Peyer's patch (tissue), 4 donors: ENCODE data around the gene ZNF441. TPM values are rescaled to one million over a fixed set of nuclear protein-coding genes. Genes with fewer than 3 reads are reported as not detected.

Source experiments
- DNase-seq, 3 donors: peaks; one replicate each; pipeline ENCODE4 v3.0.0-alpha.2; 2017 to 2019
- H3K27ac ChIP-seq, 4 donors: fragments of 200-600 bp; sonication (generic); one replicate each; pipeline ENCODE4 v1.5.1; 2016 to 2019
- H3K27me3 ChIP-seq, 2 donors: fragments of 200-600 bp; sonication (generic); one replicate each; pipeline ENCODE4 v1.5.1; 2019
- H3K36me3 ChIP-seq, 3 donors: fragments of 200-600 bp; sonication (generic); one replicate each; pipeline ENCODE4 v1.5.1; 2016 to 2019
- H3K4me1 ChIP-seq, 4 donors: fragments of 200-600 bp; sonication (generic); one replicate each; pipeline ENCODE4 v1.5.1; 2016 to 2019
- H3K4me3 ChIP-seq, 4 donors: fragments of 200-600 bp; sonication (generic); 1 replicate in 3 of 4; 2 replicates in 1 of 4; pipeline ENCODE4 v1.5.1; 2016 to 2019; ENCODE audit warnings: mild to moderate bottlenecking in 1 of 4
- H3K9me3 ChIP-seq, 4 donors: fragments of 200-600 bp; sonication (generic); one replicate each; pipeline ENCODE4 v1.5.1; 2016 to 2019; ENCODE audit warnings: mild to moderate bottlenecking in 1 of 4
- POLR2A ChIP-seq, 2 donors: fragments of 450-650 bp; IDR thresholded peaks; one replicate each; pipeline ENCODE4 v1.5.1; 2017; ENCODE audit warnings: antibody characterized with exemption in 2 of 2, mild to moderate bottlenecking in 2 of 2, moderate library complexity in 2 of 2
- total RNA-seq, 4 donors: library from RNA; depleted of rRNA; stranded (reverse); fragments of >200 nt; gene quantifications; one replicate each; pipeline ENCODE4 v1.1.0, GENCODE V29; 2016
- TF ChIP-seq, protein P1 (sequence below), 6 experiments: fragments of 450-650 bp in 4 of 6; fragments of 200-600 bp in 2 of 6; sonication (generic) in 1 of 6; IDR thresholded peaks; one replicate each; pipeline ENCODE4 v1.5.1; 2017 to 2019; ENCODE audit warnings: antibody characterized with exemption in 6 of 6, mild to moderate bottlenecking in 3 of 6, moderate library complexity in 1 of 6

Gene ZNF441
- total RNA-seq, 4 donors from 2014 or later = 6.8 to 37.1 (median 12.5) TPM

DNA sequence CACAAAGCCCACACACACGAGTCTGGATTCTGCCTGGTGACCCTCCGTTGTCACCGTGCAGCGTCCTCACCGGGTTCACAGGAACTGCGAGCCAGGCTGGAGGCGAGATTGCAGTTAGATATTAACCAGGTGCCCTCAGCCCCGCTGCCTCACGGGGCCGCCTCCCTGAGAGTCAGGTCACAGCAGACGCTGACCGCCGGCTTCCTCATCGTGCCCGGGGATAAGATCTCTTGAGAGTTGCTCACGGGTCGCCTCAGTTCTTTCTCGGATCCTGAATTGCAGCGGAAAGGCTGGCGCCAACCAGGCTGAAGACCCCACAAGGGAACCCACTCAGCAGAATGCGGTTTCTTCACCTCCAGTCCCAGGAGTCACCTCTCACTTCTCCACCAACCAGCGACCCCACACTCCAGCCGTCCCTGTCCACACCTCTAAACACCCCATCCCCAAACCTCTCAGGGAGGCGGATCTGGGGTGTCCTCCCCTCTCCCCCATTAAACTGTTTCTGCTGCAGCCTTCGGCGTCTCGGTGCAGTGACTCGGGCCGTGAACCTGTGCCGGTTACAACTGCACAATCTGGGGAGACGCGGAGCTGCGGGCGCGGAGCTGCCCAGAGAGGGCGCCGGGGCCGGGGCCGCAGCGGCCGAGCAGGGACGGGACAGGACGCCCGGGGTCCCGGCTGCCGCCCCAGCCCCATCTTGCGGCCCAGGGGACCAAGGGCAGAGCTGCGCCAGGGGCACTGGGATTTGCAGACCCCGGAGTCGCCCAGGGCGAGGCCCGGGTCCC lies 28.6 kb upstream of the ZNF441 start:
- peak; percentile 52 to 87 (median 86) for DNase-seq
- no peaks in the 10 kb centered on the region for H3K36me3 ChIP-seq
- H3K9me3 ChIP-seq = no peaks in the 10 kb centered on the region
- H3K4me1 ChIP-seq = peaks cover 0 to 10% (median 3%) of the 10 kb centered on the region in 4 donors
- no peaks in the 10 kb centered on the region for H3K27me3 ChIP-seq
- peak overlapping the region; percentile 80 to 96 (median 93) for H3K27ac ChIP-seq
- H3K4me3 ChIP-seq = peak overlapping the region; percentile 82 to 95 (median 88)
- TF ChIP-seq POLR2A (IDR thresholded peaks at IDR 0.05) = peak; percentile 84 to 92
- TF ChIP-seq, protein P1, sequence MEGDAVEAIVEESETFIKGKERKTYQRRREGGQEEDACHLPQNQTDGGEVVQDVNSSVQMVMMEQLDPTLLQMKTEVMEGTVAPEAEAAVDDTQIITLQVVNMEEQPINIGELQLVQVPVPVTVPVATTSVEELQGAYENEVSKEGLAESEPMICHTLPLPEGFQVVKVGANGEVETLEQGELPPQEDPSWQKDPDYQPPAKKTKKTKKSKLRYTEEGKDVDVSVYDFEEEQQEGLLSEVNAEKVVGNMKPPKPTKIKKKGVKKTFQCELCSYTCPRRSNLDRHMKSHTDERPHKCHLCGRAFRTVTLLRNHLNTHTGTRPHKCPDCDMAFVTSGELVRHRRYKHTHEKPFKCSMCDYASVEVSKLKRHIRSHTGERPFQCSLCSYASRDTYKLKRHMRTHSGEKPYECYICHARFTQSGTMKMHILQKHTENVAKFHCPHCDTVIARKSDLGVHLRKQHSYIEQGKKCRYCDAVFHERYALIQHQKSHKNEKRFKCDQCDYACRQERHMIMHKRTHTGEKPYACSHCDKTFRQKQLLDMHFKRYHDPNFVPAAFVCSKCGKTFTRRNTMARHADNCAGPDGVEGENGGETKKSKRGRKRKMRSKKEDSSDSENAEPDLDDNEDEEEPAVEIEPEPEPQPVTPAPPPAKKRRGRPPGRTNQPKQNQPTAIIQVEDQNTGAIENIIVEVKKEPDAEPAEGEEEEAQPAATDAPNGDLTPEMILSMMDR (IDR thresholded peaks at IDR 0.05) = peak in 2 of 6 experiments; percentile 5 to 18

DNA sequence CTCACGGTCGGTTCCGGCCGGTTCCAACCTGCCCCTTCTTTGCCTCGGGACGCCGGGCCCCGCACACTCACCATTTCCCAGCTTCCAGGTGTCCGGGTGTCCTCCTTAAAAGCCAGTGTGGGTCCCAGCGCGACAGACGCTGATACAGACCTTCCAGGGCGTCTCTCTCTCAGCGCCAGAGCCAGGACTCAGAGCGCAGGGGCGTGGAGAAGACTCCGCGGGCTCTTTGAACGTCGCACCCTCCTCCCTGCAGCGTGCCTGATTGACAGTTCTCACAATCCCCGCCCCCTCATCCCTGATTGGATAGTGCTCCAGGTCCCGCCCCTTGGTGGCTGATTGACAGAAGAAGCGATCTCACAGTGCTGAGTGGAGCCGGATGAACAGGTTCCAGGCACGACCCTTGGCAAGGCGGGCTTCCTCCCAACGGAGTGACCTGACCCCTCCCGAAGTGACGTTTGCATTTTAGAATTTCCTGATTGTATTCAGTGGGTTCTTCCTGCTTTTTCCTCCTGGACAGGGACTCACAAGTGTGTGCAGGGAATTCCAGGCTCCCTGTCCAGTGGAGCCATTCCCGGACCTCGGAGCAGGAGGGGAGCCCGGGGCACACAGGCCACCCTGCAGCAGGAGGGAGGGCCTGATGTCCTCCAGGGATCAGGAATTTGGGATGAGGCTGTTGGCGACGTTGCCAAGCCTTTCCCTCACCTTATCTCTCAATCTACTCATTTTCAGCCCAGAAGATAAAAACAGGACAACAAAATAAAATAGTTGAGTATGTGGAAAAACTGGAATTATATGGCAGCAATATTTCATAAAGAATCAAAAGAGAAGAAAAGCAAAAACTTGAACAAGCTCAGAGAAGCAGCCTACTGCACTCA lies 27.8 kb upstream of the ZNF441 start, which contains the start of gene ZNF823:
ZNF823 (minus strand) TSS at position 201 of the 875 bp plus-strand sequence; CDS start at position 74, 127 bp downstream.
- Histone ChIP-seq H3K27ac (peak within 1 kb of the TSS; percentile 80 to 96 (median 93)), H3K27me3 (no peaks in the 10 kb centered on the region), H3K36me3 (no peaks in the 10 kb centered on the region), H3K9me3 (no peaks in the 10 kb centered on the region), H3K4me3 (peak within 1 kb of the TSS; percentile 82 to 95 (median 88)), H3K4me1 (peaks cover 0 to 10% (median 3%) of the 10 kb centered on the region in 4 donors)
- TF ChIP-seq, protein P1 (IDR thresholded peaks at IDR 0.05) = no peak
- peak; percentile 95 to 96 for TF ChIP-seq POLR2A (IDR thresholded peaks at IDR 0.05)
- peak; percentile 99 to 100 (median 100) for DNase-seq

DNA sequence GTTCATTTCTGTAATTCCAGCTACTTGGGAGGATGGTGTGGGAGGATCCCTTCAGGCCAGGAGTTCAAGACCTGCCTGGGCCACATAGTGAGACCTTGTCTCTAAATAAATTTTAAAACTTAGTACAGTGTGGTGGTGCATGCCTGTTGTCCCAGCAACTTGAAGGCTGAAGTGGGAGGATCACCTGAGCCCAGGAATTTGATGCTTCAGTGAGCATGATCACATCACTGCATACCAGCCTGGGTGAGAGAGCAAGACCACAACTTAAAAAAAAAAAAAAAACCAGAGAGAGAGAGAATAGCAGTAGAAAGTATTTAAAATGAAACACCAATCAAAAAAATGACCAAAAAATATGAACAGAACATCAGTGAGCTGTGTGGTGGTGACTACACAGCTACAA lies 20.9 kb upstream of the ZNF441 start:
- no peak overlapping the region for H3K27ac ChIP-seq
- H3K27me3 ChIP-seq = no peaks in the 10 kb centered on the region
- H3K9me3 ChIP-seq = peaks cover 0 to 5% (median 2%) of the 10 kb centered on the region in 4 donors
- TF ChIP-seq POLR2A (IDR thresholded peaks at IDR 0.05) = no peak
- TF ChIP-seq, protein P1 (IDR thresholded peaks at IDR 0.05) = no peak
- no peaks in the 10 kb centered on the region for H3K36me3 ChIP-seq
- no peaks in the 10 kb centered on the region for H3K4me1 ChIP-seq
- DNase-seq = no peak
- H3K4me3 ChIP-seq = no peak overlapping the region

DNA sequence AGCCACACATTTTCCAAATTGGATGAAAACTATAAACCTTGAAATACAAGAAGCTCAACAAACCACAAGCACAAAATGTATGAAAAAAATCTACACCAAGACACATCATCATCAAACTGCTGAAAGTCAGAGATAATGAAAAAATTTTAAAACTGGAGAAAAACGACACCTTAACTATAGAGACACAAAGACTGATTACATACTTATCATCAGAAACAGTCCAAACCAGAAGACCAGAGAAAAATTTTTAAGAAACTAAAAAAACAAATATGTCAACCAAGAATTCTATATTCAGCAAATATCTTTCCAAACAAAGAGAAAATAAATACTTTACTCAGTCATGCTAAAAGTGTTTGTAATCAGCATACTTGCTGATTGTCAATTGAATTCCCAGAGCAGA lies 19.5 kb upstream of the ZNF441 start:
- TF ChIP-seq POLR2A (IDR thresholded peaks at IDR 0.05) = no peak
- TF ChIP-seq, protein P1 (IDR thresholded peaks at IDR 0.05) = no peak
- Histone ChIP-seq H3K4me1 (no peaks in the 10 kb centered on the region), H3K36me3 (no peaks in the 10 kb centered on the region), H3K27ac (no peak overlapping the region), H3K9me3 (peaks cover 0 to 5% (median 2%) of the 10 kb centered on the region in 4 donors), H3K4me3 (no peak overlapping the region), H3K27me3 (no peaks in the 10 kb centered on the region)
- no peak for DNase-seq

DNA sequence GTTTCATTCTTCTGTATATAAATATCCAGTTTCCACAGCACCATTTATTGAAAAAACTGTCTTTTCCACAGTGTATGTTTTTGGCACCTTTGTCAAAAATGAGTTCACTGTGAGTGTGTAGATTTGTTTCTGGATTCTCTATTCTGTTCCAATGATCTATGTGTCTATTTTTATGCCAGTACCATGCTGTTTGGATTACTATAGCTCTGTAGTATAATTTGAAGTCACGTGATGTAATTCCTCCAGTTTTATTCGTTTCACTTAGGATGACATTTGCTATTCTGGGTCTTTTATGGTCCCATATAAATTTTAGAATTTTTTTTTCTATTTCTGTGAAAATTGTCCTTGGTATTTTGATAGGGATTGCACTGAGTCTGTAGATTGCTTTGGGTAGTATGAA lies 17.0 kb upstream of the ZNF441 start:
- H3K27ac ChIP-seq = no peak overlapping the region
- no peaks in the 10 kb centered on the region for H3K36me3 ChIP-seq
- H3K27me3 ChIP-seq = no peaks in the 10 kb centered on the region
- H3K4me3 ChIP-seq = no peak overlapping the region
- TF ChIP-seq, protein P1 (IDR thresholded peaks at IDR 0.05) = no peak
- no peak for TF ChIP-seq POLR2A (IDR thresholded peaks at IDR 0.05)
- H3K9me3 ChIP-seq = peaks cover 0 to 5% (median 2%) of the 10 kb centered on the region in 4 donors
- no peaks in the 10 kb centered on the region for H3K4me1 ChIP-seq
- DNase-seq = no peak
